ENCODE results near the gene ADCY5.

DNA sequence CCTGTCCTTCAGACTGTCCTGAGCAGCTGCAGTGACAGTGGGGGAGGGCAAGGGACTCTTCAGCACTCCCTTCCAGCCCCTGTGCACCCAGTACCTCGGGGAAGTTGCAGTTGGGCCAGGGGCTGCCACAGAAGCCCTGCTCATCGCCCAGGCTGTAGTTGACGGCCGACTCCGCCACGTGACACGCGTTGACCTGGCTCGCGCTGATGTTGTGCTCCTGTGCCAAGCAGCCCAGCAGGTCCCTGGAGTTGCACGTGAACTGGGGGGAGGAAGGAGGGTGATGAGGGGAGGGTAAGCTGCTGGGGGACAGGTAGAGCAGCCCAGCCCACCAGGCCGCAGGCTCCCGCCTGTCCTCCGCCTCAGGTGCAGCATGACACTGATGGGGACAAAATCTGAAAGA is 145.9 kb downstream of the ADCY5 start:
- TF ChIP-seq, protein P1, sequence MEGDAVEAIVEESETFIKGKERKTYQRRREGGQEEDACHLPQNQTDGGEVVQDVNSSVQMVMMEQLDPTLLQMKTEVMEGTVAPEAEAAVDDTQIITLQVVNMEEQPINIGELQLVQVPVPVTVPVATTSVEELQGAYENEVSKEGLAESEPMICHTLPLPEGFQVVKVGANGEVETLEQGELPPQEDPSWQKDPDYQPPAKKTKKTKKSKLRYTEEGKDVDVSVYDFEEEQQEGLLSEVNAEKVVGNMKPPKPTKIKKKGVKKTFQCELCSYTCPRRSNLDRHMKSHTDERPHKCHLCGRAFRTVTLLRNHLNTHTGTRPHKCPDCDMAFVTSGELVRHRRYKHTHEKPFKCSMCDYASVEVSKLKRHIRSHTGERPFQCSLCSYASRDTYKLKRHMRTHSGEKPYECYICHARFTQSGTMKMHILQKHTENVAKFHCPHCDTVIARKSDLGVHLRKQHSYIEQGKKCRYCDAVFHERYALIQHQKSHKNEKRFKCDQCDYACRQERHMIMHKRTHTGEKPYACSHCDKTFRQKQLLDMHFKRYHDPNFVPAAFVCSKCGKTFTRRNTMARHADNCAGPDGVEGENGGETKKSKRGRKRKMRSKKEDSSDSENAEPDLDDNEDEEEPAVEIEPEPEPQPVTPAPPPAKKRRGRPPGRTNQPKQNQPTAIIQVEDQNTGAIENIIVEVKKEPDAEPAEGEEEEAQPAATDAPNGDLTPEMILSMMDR (IDR thresholded peaks at IDR 0.05; ENCODE audit: low read length) = no peak
- TF ChIP-seq EZH2 (IDR thresholded peaks at IDR 0.05; ENCODE audit: borderline replicate concordance, low read length) = no peak

Data from OCI-LY1 (cell line).